OCI-LY1 (cell line): ENCODE results near the gene TIAL1.

Experiments
- H2AFZ ChIP-seq: fragments of 200-600 bp; sonication (generic), shearing (Covaris generic); 2 replicates; pipeline ENCODE4 v1.6.0; 2014; ENCODE audit warnings: antibody characterized with exemption, mild to moderate bottlenecking, low read length
- H3F3A ChIP-seq: fragments of 200-600 bp; sonication (generic), shearing (Covaris generic); 2 replicates; pipeline ENCODE4 v1.6.0; 2014; ENCODE audit warnings: mild to moderate bottlenecking, antibody characterized with exemption, low read length, moderate library complexity; ENCODE audit not compliant: insufficient read depth
- H3K27ac ChIP-seq: fragments of 200-600 bp; sonication (generic); 2 replicates; pipeline ENCODE4 v1.5.1; 2014; ENCODE audit warnings: low read length, mixed run types, mild to moderate bottlenecking, low read depth; ENCODE audit not compliant: poor library complexity, severe bottlenecking
- H3K27me3 ChIP-seq: fragments of 200-600 bp; sonication (generic); 2 replicates; pipeline ENCODE4 v1.6.0; 2014; ENCODE audit warnings: antibody characterized with exemption, mild to moderate bottlenecking, low read length, moderate library complexity; ENCODE audit not compliant: insufficient read depth
- H3K36me3 ChIP-seq: fragments of 200-600 bp; sonication (generic); 2 replicates; pipeline ENCODE4 v1.6.1; 2014; ENCODE audit warnings: mild to moderate bottlenecking, antibody characterized with exemption, low read length, moderate library complexity, mixed read lengths; ENCODE audit not compliant: insufficient read depth
- H3K4me1 ChIP-seq: fragments of 200-600 bp; sonication (generic); 2 replicates; pipeline ENCODE4 v1.5.1; 2014; ENCODE audit warnings: mild to moderate bottlenecking, low read length, moderate library complexity; ENCODE audit not compliant: insufficient read depth, severe bottlenecking
- H3K4me2 ChIP-seq: fragments of 200-600 bp; sonication (generic), shearing (Covaris generic); 2 replicates; pipeline ENCODE4 v1.6.1; 2014; ENCODE audit warnings: low read length
- H3K4me3 ChIP-seq: fragments of 200-600 bp; sonication (generic); 2 replicates; pipeline ENCODE4 v1.5.1; 2014; ENCODE audit warnings: low read length, low read depth, mild to moderate bottlenecking, mixed read lengths; ENCODE audit not compliant: poor library complexity, severe bottlenecking
- H3K79me2 ChIP-seq: fragments of 200-600 bp; shearing (Covaris generic); 2 replicates; pipeline ENCODE4 v1.6.1; 2016; ENCODE audit warnings: mixed run types, low read length, mixed read lengths; ENCODE audit not compliant: insufficient read depth
- H3K9ac ChIP-seq: fragments of 200-600 bp; sonication (generic), shearing (Covaris generic); 2 replicates; pipeline ENCODE4 v1.6.1; 2014; ENCODE audit warnings: mild to moderate bottlenecking, low read length, mixed read lengths
- H3K9me2 ChIP-seq: fragments of 200-600 bp; sonication (generic), shearing (Covaris generic); 2 replicates; pipeline ENCODE4 v1.6.1; 2014; ENCODE audit warnings: low read depth, mild to moderate bottlenecking, low read length, mixed read lengths
- H3K9me3 ChIP-seq: fragments of 200-600 bp; shearing (Covaris generic); 2 replicates; pipeline ENCODE4 v1.6.1; 2014; ENCODE audit warnings: low read length, mixed read lengths
- H4K20me1 ChIP-seq: fragments of 200-600 bp; sonication (generic), shearing (Covaris generic); 2 replicates; pipeline ENCODE4 v1.6.0; 2016; ENCODE audit warnings: mild to moderate bottlenecking, low read length; ENCODE audit not compliant: insufficient read depth
- EZH2 ChIP-seq: fragments of 200-600 bp; sonication (generic), shearing (Covaris generic); IDR thresholded peaks from 2 replicates; pipeline ENCODE4 v1.8.0; 2017; ENCODE audit warnings: borderline replicate concordance, mixed run types, mild to moderate bottlenecking, antibody characterized with exemption, low read length, moderate library complexity, mixed read lengths
- TF ChIP-seq, protein P1 (sequence below): fragments of 200-600 bp; sonication (generic), shearing (Covaris generic); IDR thresholded peaks from 2 replicates; pipeline ENCODE4 v1.5.1; 2017; ENCODE audit warnings: mild to moderate bottlenecking, antibody characterized with exemption, low read length, moderate library complexity, mixed read lengths

The TIAL1 gene

DNA sequence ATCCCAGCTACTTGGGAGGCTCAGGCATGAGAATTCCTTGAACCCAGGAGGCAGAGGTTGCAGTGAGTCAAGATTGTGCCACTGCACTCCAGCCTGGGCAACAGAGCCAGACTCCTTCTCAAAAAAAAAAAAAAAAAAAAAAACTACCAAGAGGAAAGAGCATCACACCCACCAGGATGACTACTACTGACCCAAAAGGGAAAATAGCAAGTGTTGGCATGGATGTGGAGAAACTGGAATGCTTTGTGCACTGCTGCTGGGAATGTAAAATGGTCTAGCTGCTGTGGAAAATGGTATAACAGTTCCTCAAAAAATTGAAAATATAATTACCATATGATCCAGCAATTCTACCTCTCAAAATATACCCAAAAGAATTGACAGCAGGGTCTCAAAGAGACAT is 7.7 kb upstream of the TIAL1 start:
- Histone ChIP-seq H3K9me2 (no peaks in the 10 kb centered on the region), H3K4me1 (no peaks in the 10 kb centered on the region), H3K27ac (no peak overlapping the region), H3K27me3 (no peaks in the 10 kb centered on the region), H2AFZ (no peak overlapping the region), H3F3A (no peaks in the 10 kb centered on the region), H3K36me3 (no peaks in the 10 kb centered on the region), H4K20me1 (no peaks in the 10 kb centered on the region), H3K4me3 (no peak overlapping the region), H3K9ac (no peak overlapping the region), H3K79me2 (no peaks in the 10 kb centered on the region), H3K9me3 (no peaks in the 10 kb centered on the region), H3K4me2 (no peak overlapping the region)
- no peak for TF ChIP-seq EZH2
- TF ChIP-seq, protein P1, sequence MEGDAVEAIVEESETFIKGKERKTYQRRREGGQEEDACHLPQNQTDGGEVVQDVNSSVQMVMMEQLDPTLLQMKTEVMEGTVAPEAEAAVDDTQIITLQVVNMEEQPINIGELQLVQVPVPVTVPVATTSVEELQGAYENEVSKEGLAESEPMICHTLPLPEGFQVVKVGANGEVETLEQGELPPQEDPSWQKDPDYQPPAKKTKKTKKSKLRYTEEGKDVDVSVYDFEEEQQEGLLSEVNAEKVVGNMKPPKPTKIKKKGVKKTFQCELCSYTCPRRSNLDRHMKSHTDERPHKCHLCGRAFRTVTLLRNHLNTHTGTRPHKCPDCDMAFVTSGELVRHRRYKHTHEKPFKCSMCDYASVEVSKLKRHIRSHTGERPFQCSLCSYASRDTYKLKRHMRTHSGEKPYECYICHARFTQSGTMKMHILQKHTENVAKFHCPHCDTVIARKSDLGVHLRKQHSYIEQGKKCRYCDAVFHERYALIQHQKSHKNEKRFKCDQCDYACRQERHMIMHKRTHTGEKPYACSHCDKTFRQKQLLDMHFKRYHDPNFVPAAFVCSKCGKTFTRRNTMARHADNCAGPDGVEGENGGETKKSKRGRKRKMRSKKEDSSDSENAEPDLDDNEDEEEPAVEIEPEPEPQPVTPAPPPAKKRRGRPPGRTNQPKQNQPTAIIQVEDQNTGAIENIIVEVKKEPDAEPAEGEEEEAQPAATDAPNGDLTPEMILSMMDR = no peak

DNA sequence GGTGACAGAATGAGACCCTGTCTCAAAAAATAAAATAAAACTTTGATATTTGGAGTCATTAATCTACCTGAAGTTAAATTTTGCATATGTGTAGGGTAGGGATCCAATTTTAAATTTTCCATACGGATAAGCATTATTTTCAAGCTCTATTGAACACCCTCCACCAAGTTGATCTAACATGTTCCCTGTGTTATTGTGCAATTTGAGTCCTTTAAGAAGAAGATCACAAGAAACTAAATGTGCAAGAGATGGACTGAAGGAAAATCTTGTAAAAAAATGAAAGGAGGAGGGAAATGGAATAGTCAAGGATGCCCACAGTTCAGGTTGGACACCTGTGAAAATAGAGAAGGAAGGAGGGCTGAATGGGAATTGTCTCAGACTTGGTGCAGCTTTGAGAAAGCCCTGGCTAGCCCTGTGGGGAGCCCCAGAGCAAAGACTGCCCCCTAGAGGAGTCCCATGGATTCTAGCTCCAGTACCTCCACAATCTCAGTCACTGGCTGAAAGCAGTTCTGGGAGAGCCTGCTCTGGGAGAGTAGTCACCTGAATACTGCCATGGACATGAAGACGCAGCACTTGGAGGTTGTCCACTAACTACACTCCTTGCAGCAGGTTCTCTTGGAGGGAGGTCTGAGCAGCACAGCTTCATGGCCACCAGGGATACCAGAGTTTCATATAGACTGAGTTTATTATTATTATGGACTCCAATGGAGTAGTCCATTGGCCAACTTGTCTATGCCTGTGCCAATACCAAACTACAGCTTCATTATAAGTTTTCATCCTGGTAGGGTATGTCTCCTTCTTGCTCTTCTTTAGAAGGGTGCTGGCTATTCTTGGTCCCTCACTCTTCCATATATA is 5.7 kb upstream of the TIAL1 start:
- Histone ChIP-seq H3K9me3 (no peaks in the 10 kb centered on the region), H3K9ac (no peak overlapping the region), H3K79me2 (no peaks in the 10 kb centered on the region), H3K36me3 (peaks cover 6% of the 10 kb centered on the region; the same call in 1 of the 2 replicates), H3K27ac (no peak overlapping the region), H3K4me1 (peaks cover 7% of the 10 kb centered on the region), H4K20me1 (no peaks in the 10 kb centered on the region), H3K4me3 (no peak overlapping the region), H2AFZ (no peak overlapping the region), H3K27me3 (no peaks in the 10 kb centered on the region), H3K4me2 (no peak overlapping the region), H3F3A (no peaks in the 10 kb centered on the region), H3K9me2 (no peaks in the 10 kb centered on the region)
- TF ChIP-seq EZH2 = no peak
- TF ChIP-seq, protein P1 = peak; percentile 67; the same call in 1 of the 2 replicates

DNA sequence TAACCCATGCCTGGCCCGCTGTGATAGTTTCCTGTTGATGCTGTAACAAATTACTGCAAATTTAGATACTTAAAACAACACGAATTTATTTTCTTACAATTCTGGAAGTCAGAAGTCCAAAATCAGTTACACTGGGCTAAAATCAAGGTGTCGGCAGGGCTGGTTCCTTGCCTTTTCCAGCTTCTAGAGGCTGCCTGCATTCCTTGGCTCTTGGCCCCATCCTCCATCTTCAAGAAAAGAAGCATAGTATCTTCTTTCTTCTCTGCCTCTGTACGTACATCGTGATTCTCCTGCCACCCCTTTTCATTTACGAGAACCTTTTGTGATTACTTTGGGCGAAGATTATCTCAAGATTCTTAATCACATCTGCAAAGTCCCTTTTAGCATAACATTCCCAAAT is 1.6 kb upstream of the TIAL1 start:
- Histone ChIP-seq H3K4me2 (no peak overlapping the region), H3K9ac (no peak overlapping the region), H3K4me3 (no peak overlapping the region), H4K20me1 (no peaks in the 10 kb centered on the region), H3K27ac (no peak overlapping the region), H3K79me2 (peaks cover 29% of the 10 kb centered on the region), H2AFZ (no peak overlapping the region), H3K4me1 (peaks cover 32% of the 10 kb centered on the region), H3K27me3 (no peaks in the 10 kb centered on the region), H3K9me3 (no peaks in the 10 kb centered on the region), H3K9me2 (no peaks in the 10 kb centered on the region), H3F3A (no peaks in the 10 kb centered on the region), H3K36me3 (peaks cover 18% of the 10 kb centered on the region)
- no peak for TF ChIP-seq EZH2
- TF ChIP-seq, protein P1 = no peak
